Forelimb muscle (tissue), 1 donor: ENCODE data around the gene MCC. TPM values are rescaled to one million over a fixed set of nuclear protein-coding genes. Genes with fewer than 3 reads are reported as not detected.
"Not testable (repeated sequence)": the region's sequence is repeated elsewhere in the genome, so short reads cannot be mapped to it uniquely, and the experiment has no call there.

Experiments
- DNase-seq: peaks from one replicate; pipeline ENCODE4 v3.0.0-alpha.2; 2013; ENCODE audit warnings: low read depth
- polyA plus RNA-seq: library from polyadenylated mRNA; unstranded; fragments of 120-200 nt; gene quantifications from one replicate; pipeline ENCODE4 v1.2.1, GENCODE V29; 2013; ENCODE audit not compliant: insufficient read length

MCC gene
- polyA plus RNA-seq, 1 donor = 15.1 TPM

DNA sequence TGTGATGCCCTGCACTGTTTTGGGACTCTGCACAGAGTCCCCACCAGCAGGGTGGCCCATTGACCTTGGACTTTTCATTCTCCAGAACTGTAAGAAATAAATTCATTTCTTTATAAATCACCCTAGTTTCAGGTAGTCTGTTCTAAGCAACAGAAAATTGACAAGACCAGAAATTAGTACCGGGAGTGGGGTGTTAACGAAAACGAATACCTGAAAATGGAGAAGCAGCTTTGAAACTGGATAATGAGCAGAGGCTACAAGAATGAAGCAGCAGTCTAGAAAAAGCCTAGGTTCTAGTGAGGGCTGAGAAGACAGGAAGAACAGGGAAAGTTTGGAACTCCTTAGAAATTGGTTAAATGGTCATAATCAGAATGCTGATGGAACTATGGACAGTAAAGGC lies 2.1 kb upstream of the MCC start:
- DNase-seq = no peak

DNA sequence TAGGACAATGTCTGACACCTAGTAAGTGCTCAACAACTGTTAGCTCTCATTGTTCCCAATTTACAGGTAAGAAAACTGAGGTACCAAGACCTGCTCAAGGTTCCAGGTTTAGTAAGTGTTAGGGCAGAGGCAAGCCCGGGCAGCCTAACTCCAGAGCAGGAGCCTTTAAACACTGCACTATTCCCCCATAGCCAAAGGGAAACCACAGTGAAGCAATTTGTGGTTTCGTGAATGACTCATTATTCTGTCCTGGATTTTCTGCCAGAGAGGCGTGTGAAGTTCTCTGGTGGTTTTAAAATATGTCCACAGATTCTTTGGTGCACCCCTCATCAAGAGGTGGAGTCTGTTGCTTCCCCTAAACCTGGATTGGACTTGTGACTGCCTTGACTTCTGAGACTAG lies 1.0 kb upstream of the MCC start:
- DNase-seq = no peak

DNA sequence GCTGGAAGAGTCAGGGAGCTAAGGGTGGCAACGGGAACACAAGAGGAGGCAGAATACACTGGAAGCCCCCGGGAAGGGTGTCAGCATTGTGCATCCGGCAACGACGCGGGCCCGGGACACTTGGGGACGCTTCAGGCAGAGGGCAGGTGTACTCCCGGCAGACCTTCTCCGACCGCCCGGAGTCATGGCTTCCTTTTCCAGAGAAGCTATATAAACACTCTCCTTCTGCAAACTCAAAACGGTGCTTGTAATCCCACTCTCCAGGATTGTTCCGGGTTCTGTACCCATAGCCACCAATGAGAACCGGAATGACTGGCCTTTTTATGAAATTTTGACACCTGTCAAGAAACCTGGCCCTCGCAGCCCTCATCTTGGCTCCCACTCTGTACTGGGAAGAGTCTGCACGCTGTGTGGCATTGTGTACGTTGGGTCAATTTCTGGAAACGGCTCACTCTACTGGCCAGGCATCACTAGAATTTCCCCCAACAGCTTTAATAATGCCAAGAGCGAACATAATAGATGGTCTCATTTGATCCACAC lies 462 bp upstream of the MCC start:
- no peak for DNase-seq

GRCh38 chr5:113487416-113487780 lies 855 bp downstream of the MCC start:
- no peak for DNase-seq

DNA sequence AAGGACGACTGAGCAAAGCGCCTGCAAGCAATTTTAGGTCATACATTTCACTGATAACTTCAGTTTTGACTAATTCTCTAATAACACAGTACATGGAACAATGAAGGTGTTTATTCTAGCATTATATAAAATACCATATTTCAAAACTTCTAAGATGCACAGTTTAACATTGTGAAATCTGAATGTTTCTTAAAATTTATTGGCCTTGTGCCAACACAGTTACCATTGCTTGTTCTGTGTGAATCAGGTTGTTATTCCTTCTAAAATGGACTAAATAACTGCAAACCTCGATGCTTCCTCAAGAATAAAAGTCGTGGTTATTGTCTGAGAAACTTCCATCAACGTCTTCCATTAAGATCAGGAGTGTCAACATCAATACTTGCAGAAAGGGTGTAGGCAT lies 8.0 kb downstream of the MCC start:
- no peak for DNase-seq

DNA sequence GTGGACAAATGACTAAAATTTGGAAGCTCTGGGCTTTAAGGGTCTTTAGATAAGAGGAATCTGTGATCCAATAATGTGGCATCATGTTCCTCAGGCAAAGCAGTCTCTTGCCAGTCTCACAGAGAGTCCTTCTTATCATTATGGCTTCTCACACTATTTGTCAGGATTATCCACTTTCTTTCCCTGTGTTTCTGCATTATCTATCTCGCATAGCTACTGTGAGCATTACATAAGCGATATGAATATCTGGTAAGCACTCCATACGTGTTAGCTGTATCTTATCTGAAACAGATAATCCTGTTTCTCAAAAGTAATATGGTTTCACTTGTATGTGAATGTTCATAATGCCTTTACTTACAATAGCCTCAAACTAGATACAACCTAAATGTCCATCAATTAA lies 9.6 kb downstream of the MCC start:
- no peak for DNase-seq

DNA sequence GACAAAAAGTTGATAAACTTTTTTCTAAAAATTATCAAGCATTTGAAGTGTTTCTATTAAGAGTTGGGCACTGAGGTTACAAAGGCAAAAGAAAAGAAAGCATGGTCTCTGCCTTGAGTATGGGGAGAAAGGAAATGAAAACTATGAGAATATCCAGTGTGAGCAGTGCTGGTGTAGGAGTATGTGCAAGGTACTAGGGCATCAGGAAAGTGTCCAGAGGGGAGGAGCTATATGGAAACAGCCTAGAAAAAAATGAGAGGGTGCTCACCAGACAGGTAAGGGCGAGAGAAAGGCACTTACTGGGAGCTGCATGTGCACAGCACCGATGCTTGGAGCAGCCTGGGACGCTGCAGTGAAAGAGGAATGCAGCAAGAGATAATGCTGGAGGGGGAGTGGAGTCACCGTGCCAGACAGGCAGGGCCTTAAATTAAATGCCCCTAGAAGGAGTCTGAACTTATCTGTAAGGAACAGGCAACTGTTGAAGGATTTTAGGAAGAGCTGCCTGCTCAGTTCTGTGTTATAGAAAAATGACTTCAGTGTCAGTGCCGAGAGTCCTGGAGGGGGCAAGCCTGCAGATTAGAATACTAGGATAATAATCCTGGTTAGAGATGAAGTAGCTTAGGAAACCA lies 14.0 kb downstream of the MCC start:
- no peak for DNase-seq

GRCh38 chr5:113463032-113463431 lies 25.2 kb downstream of the MCC start:
- DNase-seq = no peak

DNA sequence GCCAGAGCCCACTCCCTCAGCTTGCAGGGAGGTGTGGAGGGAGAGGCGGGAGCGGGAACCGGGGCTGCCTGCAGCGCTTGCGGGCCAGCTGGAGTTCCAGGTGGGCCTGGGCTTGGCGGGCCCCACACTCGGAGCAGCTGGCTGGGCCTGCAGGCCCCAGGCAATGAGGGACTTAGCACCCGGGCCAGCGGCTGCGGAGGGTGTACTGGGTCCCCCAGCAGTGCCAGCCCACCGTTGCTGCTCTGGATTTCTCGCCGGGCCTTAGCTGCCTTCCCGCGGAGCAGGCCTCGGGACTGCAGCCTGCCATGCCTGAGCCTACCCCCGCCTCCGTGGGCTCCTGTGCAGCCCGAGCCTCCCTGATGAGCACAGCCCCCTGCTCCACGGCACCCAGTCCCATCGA lies 31.1 kb downstream of the MCC start:
- DNase-seq = not testable (repeated sequence)

DNA sequence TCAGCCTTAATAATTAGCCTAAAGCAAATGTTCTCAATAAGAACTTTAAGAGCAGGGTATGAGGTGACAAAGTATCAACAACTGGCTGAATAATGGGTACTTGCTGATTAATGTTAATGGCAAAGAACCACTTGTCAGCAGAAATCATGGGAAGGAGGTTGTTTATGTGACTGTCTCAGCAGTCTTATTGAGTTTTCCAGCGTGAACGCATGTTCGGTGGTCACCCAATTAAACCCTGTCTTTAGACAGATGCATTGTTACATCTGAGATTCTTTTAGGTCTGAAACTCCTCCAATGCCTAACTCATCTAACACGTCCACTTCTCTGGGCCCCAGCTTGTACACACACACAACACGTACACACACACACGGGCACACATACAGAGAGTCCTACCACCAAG lies 35.3 kb downstream of the MCC start:
- DNase-seq = no peak

DNA sequence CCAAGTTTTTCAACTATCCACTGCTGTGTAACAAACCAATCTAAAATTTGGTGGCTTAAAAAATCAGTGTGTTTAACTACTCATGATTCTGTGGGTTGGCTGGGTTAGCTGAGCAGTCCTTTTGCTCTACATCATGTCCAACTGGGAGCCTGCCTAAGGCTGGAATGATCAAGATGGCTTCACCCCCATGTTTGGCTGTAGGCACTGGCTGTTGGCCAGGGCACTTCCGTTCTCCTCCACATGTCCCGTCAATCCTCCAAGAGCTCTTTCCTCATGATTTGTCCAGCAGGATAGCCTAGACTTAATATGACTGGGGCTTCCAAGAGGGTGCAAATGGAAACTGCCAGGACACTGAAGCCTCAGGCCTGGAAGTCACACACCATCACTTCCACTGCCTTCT lies 36.5 kb downstream of the MCC start:
- DNase-seq = no peak

- DNase-seq = no peak
These were observed 37.3 kb downstream of the MCC start for GRCh38 chr5:113450929-113451328.

GRCh38 chr5:113450462-113450861 lies 37.8 kb downstream of the MCC start:
- no peak for DNase-seq

DNA sequence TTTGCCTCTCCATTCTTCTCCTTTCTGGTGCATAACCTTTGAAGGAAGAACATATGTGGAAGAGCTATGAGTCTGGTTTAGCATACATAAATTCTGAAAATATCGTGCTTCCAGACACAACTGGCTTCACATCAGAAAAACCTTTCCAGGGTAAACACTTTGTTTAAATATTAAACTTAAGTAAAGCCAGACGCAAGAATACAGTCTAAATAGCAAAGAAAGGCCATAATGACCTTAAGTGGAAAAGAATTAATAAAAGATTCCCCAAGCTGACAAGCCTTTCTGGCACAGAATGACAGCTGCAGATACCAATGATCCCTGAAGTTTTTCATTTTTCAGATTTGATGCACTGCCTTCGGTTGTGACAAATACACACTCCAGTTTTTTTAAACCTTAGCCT lies 40.0 kb downstream of the MCC start:
- no peak for DNase-seq

GRCh38 chr5:113447498-113448050 lies 40.7 kb downstream of the MCC start:
- no peak for DNase-seq

- no peak for DNase-seq
These were observed 41.8 kb downstream of the MCC start for GRCh38 chr5:113446358-113446927.

DNA sequence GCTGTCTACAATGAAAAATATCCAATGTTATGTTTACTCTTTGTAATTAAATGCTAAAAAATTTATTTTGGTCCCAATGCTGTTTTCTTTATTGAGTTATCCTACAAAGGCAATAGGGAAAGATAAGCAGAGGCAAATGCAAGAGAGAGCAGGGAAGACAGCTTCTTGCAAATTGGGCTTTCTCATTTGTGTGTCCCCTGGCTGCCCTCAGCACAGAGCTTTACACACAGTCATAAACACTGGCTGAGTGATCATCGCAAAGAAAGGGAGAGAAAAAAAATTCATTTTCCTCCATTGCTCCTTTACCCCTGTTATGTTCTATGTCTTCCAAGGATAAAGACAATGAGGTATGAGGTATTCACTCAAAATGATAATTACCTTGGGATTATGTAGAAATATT lies 51.1 kb downstream of the MCC start:
- peak; percentile 19 for DNase-seq

GRCh38 chr5:113435575-113435974 lies 52.7 kb downstream of the MCC start:
- no peak for DNase-seq

DNA sequence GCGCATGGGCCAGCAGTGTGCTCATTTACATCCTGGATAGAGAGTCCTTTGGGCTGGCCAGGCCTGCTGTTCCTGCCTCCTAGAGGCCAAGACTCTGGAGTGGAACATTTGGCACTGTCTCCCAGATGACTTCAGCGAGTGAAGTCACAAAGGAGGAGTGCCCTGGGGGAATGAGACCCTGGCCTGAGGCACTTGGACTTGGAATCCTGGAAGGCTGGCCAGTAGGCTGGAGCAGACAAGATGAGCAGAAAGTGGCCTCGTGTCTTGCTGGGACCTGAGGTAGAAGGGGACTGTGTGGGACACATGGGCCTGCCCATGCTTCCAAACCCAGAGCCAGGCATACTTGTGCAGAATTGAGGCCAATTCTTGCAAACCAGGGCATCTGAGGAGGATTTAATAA lies 53.4 kb downstream of the MCC start, which contains the start of gene TSSK1B:
TSSK1B (minus strand) TSS at position 101 of the 400 bp plus-strand sequence. CDS start 150 bp downstream, outside the sequence.
- no peak for DNase-seq

- no peak for DNase-seq
These were observed 54.2 kb downstream of the MCC start for GRCh38 chr5:113433862-113434612.

- no peak for DNase-seq
These were observed 55.2 kb downstream of the MCC start for GRCh38 chr5:113433071-113433470.

GRCh38 chr5:113427871-113428574 lies 60.2 kb downstream of the MCC start:
- DNase-seq = no peak
